B cell (primary cell): Measurements from ENCODE around the gene PSD4. TPM values are rescaled to one million over a fixed set of nuclear protein-coding genes. Genes with fewer than 3 reads are reported as not detected.
A peak's percentile ranks its signal among the peaks of the same experiment; 100 is the strongest.

Source experiments
- ATAC-seq: fragments of 200-7000 bp; cut with Tn5 transposase; one replicate; pipeline ENCODE4 v1.10.0; 2021; ENCODE audit warnings: low read depth, mild to moderate bottlenecking, moderate number of reproducible peaks, moderate library complexity
- CTCF ChIA-PET: fragments of 350-600 bp; sonication (Branson Sonifier 250); formaldehyde crosslinking; loops from one replicate; lab custom pipeline; 2021; ENCODE audit warnings: antibody characterized with exemption, inconsistent platforms; lab: Charles Lee
- POLR2A ChIA-PET: fragments of 350-600 bp; sonication (Branson Sonifier 250); formaldehyde crosslinking; loops from one replicate; lab custom pipeline; 2021; ENCODE audit warnings: antibody characterized with exemption; lab: Charles Lee
- DNase-seq: peaks from one replicate; pipeline ENCODE4 v3.0.0; 2013
- H2AFZ ChIP-seq: 2 replicates; pipeline ENCODE4 v1.6.1; 2012; ENCODE audit warnings: mild to moderate bottlenecking, low read depth, low read length; ENCODE audit not compliant: insufficient read depth, poor library complexity, severe bottlenecking
- H3K27ac ChIP-seq, 2 donors: 1 replicate in 1 of 2; 2 replicates in 1 of 2; pipeline ENCODE4 v1.5.1; 2012 to 2013; ENCODE audit warnings: low read length in 2 of 2, mild to moderate bottlenecking in 2 of 2, moderate library complexity in 1 of 2
- H3K27me3 ChIP-seq, 4 experiments: fragments of 200-600 bp in 1 of 4; sonication (generic) in 1 of 4; replicated peaks in 1 of 4; 1 replicate in 2 of 4; 2 replicates in 2 of 4; pipeline versions ENCODE4 v1.6.1 to v1.7.0; 2013 to 2016; ENCODE audit warnings: low read length in 3 of 4, mild to moderate bottlenecking in 2 of 4, mixed read lengths in 1 of 4, moderate library complexity in 1 of 4; ENCODE audit not compliant: insufficient read depth in 4 of 4, control insufficient read depth in 3 of 4; ENCODE audit errors: control extremely low read depth in 1 of 4
- H3K36me3 ChIP-seq, 2 experiments: replicated peaks in 1 of 2; 1 replicate in 1 of 2; 2 replicates in 1 of 2; pipeline versions ENCODE4 v1.6.1 to v1.7.1; 2013; ENCODE audit warnings: low read length in 1 of 2; ENCODE audit not compliant: insufficient read depth in 2 of 2, control insufficient read depth in 1 of 2; ENCODE audit errors: control extremely low read depth in 1 of 2, extremely low read depth in 1 of 2
- H3K4me1 ChIP-seq, 2 donors: fragments of 200-600 bp in 1 of 2; sonication (generic) in 1 of 2; 1 replicate in 1 of 2; 2 replicates in 1 of 2; pipeline versions ENCODE4 v1.5.1 to v1.6.1; 2013 to 2017; ENCODE audit warnings: low read length in 2 of 2; ENCODE audit not compliant: control insufficient read depth in 2 of 2, insufficient read depth in 2 of 2
- H3K4me2 ChIP-seq: replicated peaks from 2 replicates; pipeline ENCODE3; 2012; ENCODE audit warnings: mild to moderate bottlenecking, low read depth, low read length; ENCODE audit not compliant: poor library complexity, severe bottlenecking
- H3K4me3 ChIP-seq, 5 experiments: fragments of 200-600 bp in 1 of 5; sonication (generic) in 1 of 5; 1 replicate in 3 of 5; 2 replicates in 2 of 5; pipeline versions ENCODE4 v1.5.1 to v1.7.0; 2011 to 2016; ENCODE audit warnings: low read length in 4 of 5, mild to moderate bottlenecking in 4 of 5, low read depth in 2 of 5, control low read depth in 1 of 5, moderate library complexity in 1 of 5; ENCODE audit not compliant: insufficient read depth in 1 of 5; ENCODE audit errors: control extremely low read depth in 1 of 5, extremely low read depth in 1 of 5
- H3K79me2 ChIP-seq: fragments of 200-600 bp; sonication (generic); one replicate; pipeline ENCODE4 v1.6.0; 2016; ENCODE audit warnings: low read length; ENCODE audit not compliant: control insufficient read depth, insufficient read depth
- H3K9ac ChIP-seq: fragments of 200-600 bp; sonication (generic); 2 replicates; pipeline ENCODE4 v1.6.1; 2017; ENCODE audit warnings: mild to moderate bottlenecking, low read length, moderate library complexity
- H3K9me3 ChIP-seq, 3 donors: one replicate each; pipeline versions ENCODE4 v1.6.1 to v1.7.1; 2013; ENCODE audit warnings: low read length in 2 of 3; ENCODE audit not compliant: control insufficient read depth in 2 of 3, insufficient read depth in 1 of 3; ENCODE audit errors: control extremely low read depth in 1 of 3
- H4K20me1 ChIP-seq: 2 replicates; pipeline ENCODE4 v1.6.0; 2012; ENCODE audit warnings: mild to moderate bottlenecking, low read length; ENCODE audit not compliant: insufficient read depth, control insufficient read depth, poor library complexity, severe bottlenecking
- H3K27ac Mint-ChIP-seq: one replicate; pipeline ENCODE4 v1.8.0; 2021; ENCODE audit warnings: mixed read lengths
- H3K27me3 Mint-ChIP-seq: one replicate; pipeline ENCODE4 v1.8.0; 2021; ENCODE audit warnings: mixed read lengths
- H3K4me1 Mint-ChIP-seq: one replicate; pipeline ENCODE4 v1.8.0; 2021; ENCODE audit warnings: mixed read lengths
- H3K4me3 Mint-ChIP-seq: one replicate; pipeline ENCODE4 v1.8.0; 2021; ENCODE audit warnings: mixed read lengths
- H3K9me3 Mint-ChIP-seq: one replicate; pipeline ENCODE4 v1.8.0; 2022; ENCODE audit warnings: mixed read lengths; ENCODE audit not compliant: insufficient read depth
- CTCF ChIP-seq: fragments of 200-600 bp; IDR thresholded peaks from one replicate; pipeline ENCODE4 v1.8.0; 2022; ENCODE audit warnings: antibody characterized with exemption, mild to moderate bottlenecking
- EZH2 ChIP-seq: IDR thresholded peaks from 2 replicates; pipeline ENCODE4 v1.6.1; 2012; ENCODE audit warnings: borderline replicate concordance, low read depth, mild to moderate bottlenecking, moderate library complexity, low read length; ENCODE audit not compliant: insufficient read depth, poor library complexity, severe bottlenecking
- WGBS: methylation state at CpG from one replicate; pipeline ENCODE4 v1.1.5; 2013; ENCODE audit warnings: missing lambda C conversion rate; ENCODE audit not compliant: insufficient coverage; 5-methylcytosine and 5-hydroxymethylcytosine counted together
- intact Hi-C: fragments of 100-400 bp; cut with micrococcal nuclease; formaldehyde crosslinking; loops from one replicate; pipeline ENCODE4 v1.10.0; 2022
- polyA plus RNA-seq: library from polyadenylated mRNA; depleted of rRNA; stranded (reverse); fragments of >200 nt; gene quantifications from 2 replicates; pipeline ENCODE4 v1.2.3, GENCODE V29; 2012
- total RNA-seq, 2 donors: library from RNA; stranded (reverse); fragments of 120-200 nt in 1 of 2; gene quantifications; 1 replicate in 1 of 2; 2 replicates in 1 of 2; pipeline versions ENCODE4 v1.2.3 to v1.2.4, GENCODE V29; 2013 to 2022

PSD4 gene
- total and polyA plus RNA-seq, 2 donors (not counting 1 experiment from before 2014, with no cell fraction given), result 87.1 to 203 TPM

GRCh38 chr2:113192459-113193100 lies 18.8 kb downstream of the PSD4 start:
- Histone ChIP-seq H3K27me3 (no peaks in the 10 kb centered on the region), H2AFZ (no peak overlapping the region), H3K36me3 (peaks cover 16 to 74% of the 10 kb centered on the region in 2 experiments), H3K4me3 (no peak overlapping the region), H3K79me2 (peaks cover 27% of the 10 kb centered on the region), H3K27ac (no peak overlapping the region), H3K9me3 (peaks cover 0 to under 1% (median 0%) of the 10 kb centered on the region in 3 donors), H3K4me1 (peaks cover 20% of the 10 kb centered on the region in 2 donors), H3K9ac (no peak overlapping the region), H4K20me1 (peaks cover 64% of the 10 kb centered on the region), H3K4me2 (no peak overlapping the region)
- H3K27ac Mint-ChIP-seq, result peak overlapping the region; percentile 46
- no peaks in the 10 kb centered on the region for H3K27me3 Mint-ChIP-seq
- H3K4me1 Mint-ChIP-seq, result peaks cover 27% of the 10 kb centered on the region
- no peak for TF ChIP-seq CTCF
- no peak for TF ChIP-seq EZH2
- no peak overlapping the region for H3K4me3 Mint-ChIP-seq
- ChIA-PET POLR2A (no interaction called here), CTCF (interaction anchor here (0.6 to 17.9 kb wide), 2 partner anchors 12 to 55 kb away, joined by 3 to 590 read pairs; no protein-coding TSS in a partner anchor)
- 100% methylated on average over 7 of the region's 7 CpGs for WGBS
- no peaks in the 10 kb centered on the region for H3K9me3 Mint-ChIP-seq
- intact Hi-C loops, result no loop called here
- no peak for DNase-seq
- ATAC-seq, result no peak

GRCh38 chr2:113195923-113196501 lies 22.2 kb downstream of the PSD4 start:
- H3K9me3 ChIP-seq, result peaks cover 0 to 4% (median 0%) of the 10 kb centered on the region in 3 donors
- no peak overlapping the region for H3K4me2 ChIP-seq
- TF ChIP-seq CTCF, result no peak
- no peak for TF ChIP-seq EZH2
- no peak overlapping the region for H3K27ac Mint-ChIP-seq
- 87% methylated on average over 11 of the region's 11 CpGs for WGBS
- intact Hi-C loops, result no loop called here
- POLR2A ChIA-PET, result interaction anchor here (1.5 kb wide), 1 partner anchor 22 kb away, joined by 7 read pairs; the partner anchor contains the start of gene PSD4
- peaks cover 6% of the 10 kb centered on the region for H3K79me2 ChIP-seq
- H3K27me3 ChIP-seq, result no peaks in the 10 kb centered on the region
- H3K9ac ChIP-seq, result no peak overlapping the region
- ATAC-seq (no peak), DNase-seq (no peak)
- no peak overlapping the region for H3K27ac ChIP-seq
- peaks cover 76% of the 10 kb centered on the region for H4K20me1 ChIP-seq
- peaks cover 15 to 81% of the 10 kb centered on the region in 2 experiments for H3K36me3 ChIP-seq
- H3K9me3 Mint-ChIP-seq, result no peaks in the 10 kb centered on the region
- no peak overlapping the region for H2AFZ ChIP-seq
- H3K4me1 Mint-ChIP-seq, result peaks cover 5% of the 10 kb centered on the region
- no peak overlapping the region for H3K4me3 Mint-ChIP-seq
- H3K27me3 Mint-ChIP-seq, result no peaks in the 10 kb centered on the region
- H3K4me1 ChIP-seq, result peaks cover 9 to 12% of the 10 kb centered on the region in 2 donors
- H3K4me3 ChIP-seq, result no peak overlapping the region
- CTCF ChIA-PET, result interaction anchor here (1.0 to 17.9 kb wide), 3 partner anchors 19 to 672 kb away, joined by 3 to 590 read pairs (median 257); partner anchors contain the start of gene PSD4
